Measurements from ENCODE around the gene GNAL. TPM values are rescaled to one million over a fixed set of nuclear protein-coding genes. Genes with fewer than 3 reads are reported as not detected.

The GNAL gene
- polyA plus RNA-seq, 1 donor: 2.3 TPM

- no peak for DNase-seq
Measured at GRCh38 chr18:11810379-11810778, 121.3 kb downstream of the GNAL start.

GRCh38 chr18:11811009-11811408, 121.9 kb downstream of the GNAL start:
- DNase-seq: no peak

GRCh38 chr18:11817229-11817628, 128.2 kb downstream of the GNAL start:
- DNase-seq: no peak

DNA sequence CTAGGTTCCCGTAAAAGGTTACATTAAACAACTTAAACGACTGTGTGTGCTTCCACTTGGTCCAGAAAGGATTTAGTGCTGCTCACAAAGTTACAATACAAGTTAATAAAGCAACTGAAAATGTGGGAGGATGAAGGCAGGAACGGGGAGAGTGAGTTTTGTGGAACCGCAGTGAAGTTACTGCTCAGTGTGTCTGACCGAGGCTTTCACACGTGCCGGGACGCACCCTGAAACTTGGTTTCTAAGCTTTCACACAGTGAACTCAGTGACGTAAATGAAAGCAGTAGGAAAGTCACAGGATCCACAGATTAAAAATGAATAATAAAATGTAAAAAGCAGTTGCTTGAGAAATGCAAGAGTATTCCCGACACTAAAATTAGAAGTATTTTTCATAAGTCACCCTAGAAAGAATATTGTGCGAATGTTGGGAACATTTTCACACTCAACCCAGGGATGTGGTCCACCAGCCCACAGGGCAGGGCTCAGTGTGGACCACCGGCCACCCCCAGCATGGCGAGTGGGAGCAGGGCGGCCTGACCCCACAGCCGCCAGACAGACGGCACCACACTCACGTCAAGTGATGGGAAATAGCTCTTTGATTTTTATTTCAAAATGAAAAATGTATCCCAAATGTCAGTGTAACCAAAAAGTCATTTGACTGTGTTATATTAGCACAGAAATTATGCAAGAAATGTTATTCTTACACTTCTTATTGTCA, 129.6 kb downstream of the GNAL start:
- DNase-seq: no peak

GRCh38 chr18:11819938-11820337, 130.9 kb downstream of the GNAL start:
- DNase-seq: no peak

DNA sequence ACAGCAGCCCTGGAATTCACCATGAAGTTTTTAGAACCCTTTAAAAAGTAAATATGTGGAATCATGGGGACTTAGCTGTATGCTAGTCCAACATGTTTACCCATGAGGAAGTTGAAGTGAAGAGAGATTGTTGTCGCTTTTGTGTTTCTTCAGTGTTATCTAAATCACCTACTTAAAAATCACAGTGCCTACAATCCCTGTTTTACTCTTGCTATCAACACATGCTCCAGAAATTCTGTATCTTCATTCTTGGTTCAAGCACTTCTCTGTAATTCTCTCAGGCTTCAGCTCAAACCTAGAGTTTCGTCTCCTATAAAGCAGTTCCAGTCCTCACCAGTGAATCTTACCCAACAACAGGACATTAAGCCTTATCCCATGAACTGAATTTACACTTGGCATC, 131.6 kb downstream of the GNAL start:
- no peak for DNase-seq

DNA sequence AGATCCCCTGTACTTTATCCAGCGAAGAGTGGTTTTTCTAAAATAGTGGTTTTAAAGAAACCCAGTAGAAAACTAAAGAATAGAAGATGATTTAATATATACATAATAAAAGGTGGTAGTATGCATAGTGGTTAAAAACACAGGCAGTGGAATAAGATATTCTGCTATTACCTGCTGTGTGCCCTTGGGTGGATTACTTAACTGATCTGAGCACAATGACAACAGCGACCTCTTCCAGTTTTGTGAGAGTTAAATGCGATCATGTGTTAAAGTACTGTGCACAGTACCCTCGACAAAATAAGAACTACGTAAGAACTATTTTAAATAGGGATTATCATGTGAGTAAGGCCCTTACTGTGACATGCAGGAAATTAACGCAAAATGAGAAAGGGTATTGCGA, 132.1 kb downstream of the GNAL start:
- no peak for DNase-seq

GRCh38 chr18:11821643-11822237, 132.7 kb downstream of the GNAL start:
- no peak for DNase-seq

GRCh38 chr18:11823545-11823944, 134.5 kb downstream of the GNAL start:
- no peak for DNase-seq

DNA sequence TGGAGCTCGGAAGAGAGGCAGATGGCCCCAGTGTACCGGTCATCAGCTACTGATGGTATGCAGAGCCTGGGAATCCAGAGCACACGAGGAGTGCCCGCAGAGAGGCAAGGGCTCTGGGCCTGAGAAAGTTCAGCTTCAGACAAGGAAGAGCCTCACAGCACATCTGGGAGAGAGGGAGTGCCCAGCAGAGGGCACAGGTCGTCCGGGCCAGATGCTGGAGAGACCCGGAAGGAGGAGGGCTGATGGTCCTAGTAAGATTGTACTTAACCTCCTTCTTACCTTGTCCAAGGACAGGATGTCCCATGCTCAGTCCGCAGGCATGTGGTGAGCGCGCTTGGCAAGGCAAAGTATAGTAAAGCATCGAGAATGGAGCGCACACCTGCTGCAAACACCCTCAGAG, 137.8 kb downstream of the GNAL start:
- DNase-seq: no peak

DNA sequence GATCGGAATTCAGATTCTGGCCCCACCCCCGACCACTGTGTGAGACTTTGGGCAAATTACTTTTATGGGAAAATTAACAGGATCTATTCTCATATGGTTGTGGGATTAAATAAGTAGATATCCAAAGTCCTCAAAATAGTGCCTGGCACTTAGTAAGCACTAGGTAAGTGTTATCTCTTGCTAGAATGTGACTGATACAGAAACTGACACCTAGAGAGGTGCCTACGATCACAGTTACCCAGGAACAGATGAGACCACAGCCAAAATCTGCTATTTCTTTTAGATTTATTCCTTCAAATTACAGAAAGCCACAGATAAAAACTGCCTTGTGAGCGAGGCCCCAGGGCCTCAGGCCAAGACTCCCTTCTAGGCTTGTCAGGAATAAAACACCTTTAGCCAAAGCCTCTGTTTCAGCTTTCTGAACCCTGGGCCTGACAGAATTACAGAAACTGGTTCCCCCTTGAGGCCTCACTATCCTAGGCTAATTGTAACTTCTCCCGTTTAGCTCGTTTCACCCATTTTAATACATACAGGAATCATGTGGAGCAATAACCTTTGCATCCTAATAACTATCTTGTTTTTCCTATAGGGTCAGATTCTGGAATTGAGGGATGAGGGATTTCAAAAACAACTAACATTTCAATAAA, 139.8 kb downstream of the GNAL start:
- no peak for DNase-seq

DNA sequence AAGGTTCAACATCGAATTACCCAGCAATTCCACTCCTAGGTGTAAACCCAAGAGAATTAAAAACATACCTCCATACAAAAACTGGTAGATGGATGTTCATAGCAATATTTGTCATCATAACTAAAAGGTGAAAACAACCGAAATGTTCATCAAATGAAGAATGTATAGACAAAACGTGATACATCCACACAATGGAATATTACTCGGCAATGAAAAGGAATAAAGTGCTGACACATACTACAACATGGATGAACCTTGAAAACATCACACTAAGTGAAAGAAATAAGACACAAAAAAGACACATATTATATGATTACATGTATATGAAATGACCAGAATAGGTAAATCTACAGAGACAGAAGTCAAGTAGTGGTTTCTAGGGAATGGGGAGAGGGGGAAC, 141.5 kb downstream of the GNAL start:
- DNase-seq: no peak

GRCh38 chr18:11831921-11832320, 142.9 kb downstream of the GNAL start:
- no peak for DNase-seq

- no peak for DNase-seq
Measured at GRCh38 chr18:11834772-11835171, 145.7 kb downstream of the GNAL start.

DNA sequence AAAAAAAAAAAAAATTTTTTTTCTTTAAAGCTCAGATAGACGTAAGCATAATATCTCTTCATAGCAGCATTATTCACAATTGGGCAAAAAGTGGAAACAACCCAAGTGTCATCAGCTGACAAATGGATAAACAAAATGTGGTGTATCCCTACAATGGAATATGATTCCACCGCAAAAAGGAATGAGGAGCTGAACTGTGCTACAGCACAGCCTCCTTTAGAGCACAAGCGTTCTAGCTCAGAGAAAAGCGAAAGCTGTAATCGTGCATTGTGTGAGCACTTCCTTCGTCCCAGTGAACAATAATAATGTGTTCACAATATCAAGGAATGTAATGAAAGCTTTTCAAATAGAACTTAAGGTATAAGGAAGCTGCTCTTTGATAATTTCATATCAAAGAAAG, 150.5 kb downstream of the GNAL start:
- DNase-seq: no peak

DNA sequence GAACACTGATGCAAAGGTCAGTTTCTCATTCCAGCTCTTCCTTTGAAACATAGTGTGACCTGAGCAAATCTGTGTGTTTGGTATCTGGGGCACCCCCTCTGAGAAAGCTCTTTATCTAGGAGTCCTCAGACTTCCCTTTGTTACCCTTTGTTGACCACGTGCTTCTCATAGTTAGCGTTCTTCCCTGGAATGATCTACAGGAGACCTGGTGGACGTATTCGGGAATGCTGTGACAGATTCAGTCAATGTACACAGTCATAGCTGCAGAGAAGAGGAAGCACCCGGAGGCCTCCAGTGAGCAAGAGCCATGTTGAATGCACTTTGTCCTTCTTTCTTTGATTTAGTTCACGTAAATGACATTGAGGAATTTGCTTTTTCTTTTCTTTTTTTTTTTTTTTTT, 151.4 kb downstream of the GNAL start:
- no peak for DNase-seq

DNA sequence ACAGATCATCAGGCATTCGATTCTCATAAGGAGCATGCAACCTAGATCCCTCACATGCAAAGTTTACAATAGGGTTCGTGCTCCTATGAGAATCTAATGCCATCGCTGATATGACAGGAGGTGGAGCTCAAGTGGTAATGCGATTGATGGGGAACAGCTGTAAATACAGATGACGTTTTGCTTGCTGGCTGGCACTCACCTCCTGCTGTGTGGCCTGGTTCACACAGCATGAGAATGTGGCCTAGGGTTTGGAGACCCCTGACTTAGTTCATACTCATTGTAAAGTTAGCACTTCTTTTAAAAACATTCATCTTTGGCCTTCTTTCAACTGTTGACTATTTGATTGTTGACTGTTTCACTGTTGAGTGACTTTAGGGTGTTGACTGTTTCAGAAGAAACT, 153.5 kb downstream of the GNAL start:
- no peak for DNase-seq

GRCh38 chr18:11844436-11844835, 155.4 kb downstream of the GNAL start:
- no peak for DNase-seq

- DNase-seq: no peak
Measured at GRCh38 chr18:11845654-11846053, 156.6 kb downstream of the GNAL start.

DNA sequence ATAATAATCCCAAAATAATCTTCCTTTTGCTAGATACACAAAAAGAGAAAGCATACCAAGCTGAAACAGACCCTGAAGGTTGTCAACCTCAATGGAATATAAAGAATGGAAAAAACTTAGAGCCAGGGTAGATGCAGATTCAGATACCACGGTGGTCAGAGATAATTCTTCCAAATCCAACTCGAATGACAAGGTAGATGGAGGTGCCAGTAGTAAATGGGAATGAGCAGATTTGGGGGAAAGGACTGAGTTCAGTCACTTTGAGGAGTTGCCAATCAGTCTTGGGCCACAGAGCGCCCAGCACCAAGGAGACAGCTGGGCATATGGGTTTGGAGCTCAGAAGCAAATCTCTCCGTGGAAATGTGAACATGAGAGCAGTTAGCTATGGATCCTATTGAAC, 158.7 kb downstream of the GNAL start:
- no peak for DNase-seq

- no peak for DNase-seq
Measured at GRCh38 chr18:11849279-11849678, 160.2 kb downstream of the GNAL start.

- peak; percentile 51 for DNase-seq
Measured at GRCh38 chr18:11849841-11850634, 161.0 kb downstream of the GNAL start.

- peak; percentile 79 for DNase-seq
Measured at GRCh38 chr18:11850821-11851145, 161.7 kb downstream of the GNAL start.

Data from hindlimb muscle (tissue), 1 donor.